ENCODE results near the gene COX11.

Gene COX11, protein sequence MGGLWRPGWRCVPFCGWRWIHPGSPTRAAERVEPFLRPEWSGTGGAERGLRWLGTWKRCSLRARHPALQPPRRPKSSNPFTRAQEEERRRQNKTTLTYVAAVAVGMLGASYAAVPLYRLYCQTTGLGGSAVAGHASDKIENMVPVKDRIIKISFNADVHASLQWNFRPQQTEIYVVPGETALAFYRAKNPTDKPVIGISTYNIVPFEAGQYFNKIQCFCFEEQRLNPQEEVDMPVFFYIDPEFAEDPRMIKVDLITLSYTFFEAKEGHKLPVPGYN

GRCh38 chr17:54968262-54968987 is at the start of gene COX11, which contains the start of gene STXBP4:
Gene COX11, minus strand, starts transcription at chr17:54968654. Its CDS starts 8 bp downstream, at chr17:54968646.
Gene STXBP4, plus strand, starts transcription at chr17:54968765. Its CDS starts 17,455 bp downstream, at chr17:54986220.
- DNase-seq = peak; percentile 67

DNA sequence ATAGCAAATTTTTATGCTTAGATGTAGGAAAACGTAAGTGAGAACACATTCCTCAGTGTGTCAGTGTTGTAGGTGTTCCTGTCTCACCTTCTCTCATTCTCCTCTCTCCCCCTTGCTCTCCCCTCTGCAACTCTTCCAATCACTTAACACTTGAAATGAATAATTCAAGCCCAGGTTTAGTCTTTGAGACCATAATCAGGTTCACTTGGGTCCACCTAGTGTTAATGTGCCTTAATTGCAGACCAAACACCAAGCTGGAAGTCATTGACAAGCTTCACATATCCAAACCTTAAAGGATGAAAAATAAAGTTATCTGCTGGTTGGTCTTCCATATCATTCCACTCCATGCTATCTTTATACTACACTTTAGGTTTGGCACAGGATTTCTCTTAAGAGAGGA is 37.1 kb upstream of the COX11 start:
- no peak for DNase-seq

GRCh38 chr17:55004484-55004883 is 36.0 kb upstream of the COX11 start:
- no peak for DNase-seq

DNA sequence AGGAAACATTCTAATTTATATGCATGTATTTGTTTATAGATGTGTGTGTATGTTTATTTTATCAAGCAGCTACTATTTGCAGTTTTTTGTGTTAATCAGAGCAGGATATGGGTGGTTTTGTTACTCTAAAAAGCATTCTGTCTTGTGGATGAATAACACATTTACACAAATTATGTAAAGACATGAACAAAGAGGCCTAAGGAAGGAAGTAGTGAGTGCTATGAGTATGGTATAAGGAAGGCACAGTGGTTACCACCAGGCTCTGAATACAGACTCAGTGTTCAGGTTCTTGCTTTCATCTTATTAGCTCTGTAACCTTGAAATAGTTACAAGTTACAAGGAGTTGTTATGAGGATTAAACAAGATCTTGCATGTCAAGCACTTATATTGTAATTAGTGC is 34.0 kb upstream of the COX11 start:
- no peak for DNase-seq

DNA sequence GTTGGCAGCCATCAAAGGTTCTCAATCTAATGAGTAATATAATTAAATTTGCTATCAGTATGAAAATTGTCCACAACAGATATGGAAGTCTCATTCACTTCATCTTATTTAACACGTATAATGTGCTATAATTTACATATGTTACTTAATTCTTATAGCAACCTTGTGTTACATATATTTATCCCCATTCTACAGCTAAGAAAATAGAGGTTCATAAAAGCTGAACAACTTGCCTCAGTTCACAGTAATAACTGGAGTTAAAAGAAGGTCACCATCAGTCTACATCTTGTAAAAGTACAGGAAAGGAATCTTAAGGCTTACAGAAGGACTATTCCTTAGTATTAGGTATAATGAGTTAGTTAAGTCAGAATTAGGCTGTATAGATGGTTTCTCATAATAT is 28.0 kb upstream of the COX11 start:
- DNase-seq = no peak

DNA sequence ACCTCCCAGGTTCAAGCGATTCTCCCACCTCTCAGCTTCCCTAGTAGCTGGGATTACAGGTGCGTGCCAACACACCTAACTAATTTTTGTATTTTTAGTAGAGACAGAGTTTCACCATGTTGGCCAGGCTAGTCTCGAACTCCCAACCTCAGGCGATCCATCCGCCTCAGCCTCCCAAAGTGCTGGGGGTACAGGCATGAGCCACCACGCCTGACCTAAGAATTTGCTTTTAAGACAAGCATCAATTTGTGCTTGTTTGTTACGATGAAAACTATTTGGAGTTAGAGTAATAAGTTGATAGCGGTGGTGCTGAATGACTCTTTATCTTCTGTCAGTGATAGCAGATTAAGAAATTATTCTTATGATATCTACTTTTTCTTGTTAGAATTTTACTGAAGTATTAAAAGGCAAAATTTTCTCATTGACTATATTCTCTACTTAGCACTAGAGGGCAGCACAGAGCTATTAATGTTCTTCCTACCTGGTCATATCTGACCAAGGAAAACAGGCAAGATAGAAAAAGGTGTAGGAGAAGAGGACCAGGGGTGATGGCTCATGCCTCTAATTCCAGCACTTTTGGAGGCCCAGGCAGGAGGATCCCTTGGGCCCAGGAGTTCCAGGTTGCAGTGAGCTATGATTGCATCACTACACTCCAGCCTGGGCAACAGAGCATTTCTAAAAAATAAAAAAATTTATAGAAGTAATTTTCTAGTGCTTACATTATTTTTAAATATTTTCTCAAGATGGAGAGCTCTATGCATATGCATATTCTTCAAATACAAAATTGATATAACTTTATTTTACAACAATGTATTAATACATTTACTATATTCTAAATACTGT is 24.6 kb upstream of the COX11 start:
- DNase-seq = no peak

- no peak for DNase-seq
These were observed 23.1 kb upstream of the COX11 start for GRCh38 chr17:54991567-54991966.

DNA sequence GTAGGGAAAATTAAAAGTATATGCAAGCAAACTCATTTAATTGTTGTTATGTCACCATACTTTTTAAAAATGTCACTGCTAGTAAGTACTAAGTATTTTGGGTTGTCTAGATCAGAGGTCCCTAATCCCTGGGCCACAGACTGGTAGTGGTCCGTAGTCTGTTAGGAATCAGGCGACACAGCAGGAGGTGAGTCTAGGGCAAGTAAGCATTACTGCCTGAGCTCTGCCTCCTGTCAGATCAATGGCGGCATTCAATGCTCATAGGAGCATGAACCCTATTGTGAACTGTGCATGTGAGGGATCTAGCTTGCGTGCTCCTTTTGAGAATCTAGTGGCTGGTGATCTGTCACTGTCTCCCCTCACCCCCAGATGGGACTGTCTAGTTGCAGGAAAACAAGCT is 21.7 kb upstream of the COX11 start:
- DNase-seq = no peak

DNA sequence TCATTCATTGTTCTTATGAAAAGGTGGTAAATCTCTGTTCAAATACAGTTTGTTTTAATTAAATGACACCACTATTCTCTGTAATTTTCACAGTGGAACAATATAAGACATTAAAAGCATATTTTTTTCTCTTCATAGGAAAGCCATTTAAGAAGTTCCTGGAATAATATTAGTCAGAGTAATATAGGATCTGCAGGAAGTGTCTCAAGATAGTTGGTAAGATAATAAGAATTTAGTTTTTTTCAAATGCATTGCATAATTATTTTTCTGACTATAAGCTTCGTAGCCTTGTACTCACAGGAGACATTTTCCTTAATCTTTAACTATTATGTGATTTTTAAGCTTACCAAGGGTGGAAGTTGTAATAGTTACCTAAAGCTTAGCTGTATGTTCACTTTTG is 17.0 kb upstream of the COX11 start:
- no peak for DNase-seq

- DNase-seq = no peak
These were observed 14.8 kb upstream of the COX11 start for GRCh38 chr17:54983260-54983659.

DNA sequence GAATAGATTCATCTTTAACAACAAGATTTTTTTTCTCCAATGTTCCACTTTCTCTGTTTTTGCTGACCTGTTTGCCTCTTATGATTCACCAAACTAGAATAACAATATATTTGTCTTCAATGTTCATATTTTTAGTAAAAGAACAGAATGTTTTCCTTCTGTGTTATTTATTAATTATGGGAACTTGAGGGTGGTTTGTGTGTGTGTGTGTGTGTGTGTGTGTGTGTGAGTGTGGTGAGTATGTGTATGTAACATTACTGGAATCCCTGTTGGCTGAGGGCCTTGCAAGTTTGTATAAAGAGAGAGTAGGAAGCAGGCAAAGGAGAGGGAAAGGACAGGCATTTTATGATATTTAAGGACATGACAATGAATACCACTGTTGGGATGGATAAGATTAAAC is 13.9 kb upstream of the COX11 start:
- DNase-seq = no peak

DNA sequence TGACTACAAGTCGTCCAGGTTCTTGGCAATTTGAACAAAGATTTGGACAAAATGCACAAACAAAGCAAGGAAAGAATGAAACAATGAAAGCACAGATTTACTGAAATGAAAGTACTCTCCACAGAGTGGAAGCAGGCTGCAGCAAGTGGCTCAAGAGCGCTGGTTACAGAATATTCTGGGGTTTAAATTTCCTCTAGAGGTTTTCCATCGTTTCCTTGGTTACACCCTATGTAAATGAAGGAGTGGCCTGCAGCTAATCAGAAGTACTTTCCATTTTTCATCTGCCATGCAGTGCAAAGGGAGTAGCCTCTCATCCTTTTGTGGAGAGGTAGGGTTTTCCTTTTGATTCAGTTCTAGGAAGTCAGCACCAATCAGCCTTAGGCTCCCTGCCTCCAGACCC is 11.9 kb upstream of the COX11 start:
- DNase-seq = no peak

DNA sequence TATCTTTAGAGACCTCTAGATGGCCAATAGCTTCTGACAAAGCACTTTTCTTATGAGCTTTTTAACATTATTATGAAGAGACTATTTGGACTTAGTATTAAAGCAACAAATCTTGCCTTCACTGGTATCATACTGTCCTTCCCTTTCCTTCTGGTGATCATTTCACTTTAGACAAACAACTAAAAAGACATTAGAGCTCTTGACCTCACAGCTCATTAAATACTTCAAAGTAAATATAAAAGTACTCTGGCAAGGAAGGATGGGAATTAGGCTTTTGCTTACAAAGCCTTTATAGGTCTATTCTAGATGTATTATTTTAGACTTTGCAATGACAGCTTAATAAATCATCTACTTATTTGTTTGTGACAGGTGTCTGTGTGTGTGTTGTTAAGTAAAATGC is 11.2 kb upstream of the COX11 start:
- no peak for DNase-seq

- DNase-seq = no peak
These were observed 9.3 kb upstream of the COX11 start for GRCh38 chr17:54977744-54978143.

- DNase-seq = no peak
These were observed 7.9 kb upstream of the COX11 start for GRCh38 chr17:54976316-54976715.

GRCh38 chr17:54974759-54975158 is 6.3 kb upstream of the COX11 start:
- no peak for DNase-seq

- DNase-seq = no peak
These were observed 4.1 kb upstream of the COX11 start for GRCh38 chr17:54972406-54973138.

GRCh38 chr17:54971901-54972300 is 3.4 kb upstream of the COX11 start:
- no peak for DNase-seq

- DNase-seq = no peak
These were observed 2.7 kb upstream of the COX11 start for GRCh38 chr17:54971147-54971546.

GRCh38 chr17:54969658-54970572 is 1.5 kb upstream of the COX11 start:
- DNase-seq = no peak

- DNase-seq = no peak
These were observed 506 bp upstream of the COX11 start for GRCh38 chr17:54968988-54969332.
